Activated B cell treated with CpG ODN at 0.5 μM for 24 hours (primary cell): ENCODE data around the gene FOXD2. TPM values are rescaled to one million over a fixed set of nuclear protein-coding genes. Genes with fewer than 3 reads are reported as not detected.

Experiments used
- ATAC-seq: fragments of 200-7000 bp; cut with Tn5 transposase; one replicate; pipeline ENCODE4 v1.10.0; 2021; ENCODE audit warnings: low read depth, mild to moderate bottlenecking, moderate library complexity
- CTCF ChIA-PET: fragments of 350-600 bp; sonication (Branson Sonifier 250); formaldehyde crosslinking; loops from one replicate; lab custom pipeline; 2021; ENCODE audit warnings: antibody characterized with exemption; lab: Charles Lee
- POLR2A ChIA-PET: fragments of 350-600 bp; sonication (Branson Sonifier 250); formaldehyde crosslinking; loops from one replicate; lab custom pipeline; 2021; ENCODE audit warnings: antibody characterized with exemption; lab: Charles Lee
- DNase-seq: peaks from one replicate; pipeline ENCODE4 v3.0.0; 2022
- H3K27ac Mint-ChIP-seq: one replicate; pipeline ENCODE4 v1.8.0; 2020; ENCODE audit warnings: mixed read lengths
- H3K27me3 Mint-ChIP-seq: one replicate; pipeline ENCODE4 v1.8.0; 2021; ENCODE audit warnings: mixed read lengths
- H3K36me3 Mint-ChIP-seq: one replicate; pipeline ENCODE4 v1.8.0; 2021; ENCODE audit warnings: low read depth, mixed read lengths
- H3K4me1 Mint-ChIP-seq: one replicate; pipeline ENCODE4 v1.8.0; 2021; ENCODE audit warnings: mixed read lengths
- H3K4me3 Mint-ChIP-seq: one replicate; pipeline ENCODE4 v1.8.0; 2020; ENCODE audit warnings: mild to moderate bottlenecking, mixed read lengths
- H3K9me3 Mint-ChIP-seq: one replicate; pipeline ENCODE4 v1.8.0; 2020; ENCODE audit warnings: mixed read lengths
- intact Hi-C: fragments of 100-400 bp; cut with micrococcal nuclease; formaldehyde crosslinking; loops from one replicate; pipeline ENCODE4 v1.15.1; 2024
- total RNA-seq: library from RNA; stranded (reverse); gene quantifications from 2 replicates; pipeline ENCODE4 v1.2.3, GENCODE V29; 2022
- TF ChIP-seq, protein P1 (sequence below): fragments of 200-600 bp; IDR thresholded peaks from one replicate; pipeline ENCODE4 v1.8.0; 2022; ENCODE audit warnings: antibody characterized with exemption, mild to moderate bottlenecking

Gene FOXD2
- total RNA-seq, 1 donor from 2014 or later: 0.20 TPM

GRCh38 chr1:47460040-47460439 is 22.2 kb downstream of the FOXD2 start:
- Mint-ChIP-seq H3K4me3 (no peak overlapping the region), H3K4me1 (no peaks in the 10 kb centered on the region), H3K27ac (no peak overlapping the region), H3K27me3 (peaks cover 48% of the 10 kb centered on the region), H3K36me3 (no peaks in the 10 kb centered on the region), H3K9me3 (no peaks in the 10 kb centered on the region)
- ChIA-PET POLR2A (no interaction called here), CTCF (no interaction called here)
- TF ChIP-seq, protein P1, sequence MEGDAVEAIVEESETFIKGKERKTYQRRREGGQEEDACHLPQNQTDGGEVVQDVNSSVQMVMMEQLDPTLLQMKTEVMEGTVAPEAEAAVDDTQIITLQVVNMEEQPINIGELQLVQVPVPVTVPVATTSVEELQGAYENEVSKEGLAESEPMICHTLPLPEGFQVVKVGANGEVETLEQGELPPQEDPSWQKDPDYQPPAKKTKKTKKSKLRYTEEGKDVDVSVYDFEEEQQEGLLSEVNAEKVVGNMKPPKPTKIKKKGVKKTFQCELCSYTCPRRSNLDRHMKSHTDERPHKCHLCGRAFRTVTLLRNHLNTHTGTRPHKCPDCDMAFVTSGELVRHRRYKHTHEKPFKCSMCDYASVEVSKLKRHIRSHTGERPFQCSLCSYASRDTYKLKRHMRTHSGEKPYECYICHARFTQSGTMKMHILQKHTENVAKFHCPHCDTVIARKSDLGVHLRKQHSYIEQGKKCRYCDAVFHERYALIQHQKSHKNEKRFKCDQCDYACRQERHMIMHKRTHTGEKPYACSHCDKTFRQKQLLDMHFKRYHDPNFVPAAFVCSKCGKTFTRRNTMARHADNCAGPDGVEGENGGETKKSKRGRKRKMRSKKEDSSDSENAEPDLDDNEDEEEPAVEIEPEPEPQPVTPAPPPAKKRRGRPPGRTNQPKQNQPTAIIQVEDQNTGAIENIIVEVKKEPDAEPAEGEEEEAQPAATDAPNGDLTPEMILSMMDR: no peak
- no peak for DNase-seq
- ATAC-seq: no peak
- intact Hi-C loops: no loop called here

DNA sequence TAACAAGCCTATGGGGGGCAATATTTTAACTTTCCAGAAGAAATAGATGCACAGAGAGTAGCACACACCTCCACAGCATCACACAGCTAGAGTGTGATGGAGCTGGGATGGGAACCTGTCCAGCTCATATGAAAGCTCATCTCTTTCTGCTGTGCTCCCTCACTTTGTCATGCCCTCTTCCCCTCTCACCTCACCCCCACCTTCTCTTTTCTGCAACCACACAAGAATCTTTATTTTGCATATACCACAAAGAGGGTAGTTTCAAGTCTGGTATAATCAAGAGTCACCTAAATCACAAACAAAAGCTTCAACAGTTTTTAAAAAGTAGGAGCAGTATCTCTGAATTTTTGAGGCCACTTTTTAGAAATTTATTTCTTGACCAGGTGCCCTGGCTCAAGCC is 22.6 kb downstream of the FOXD2 start:
- no peak overlapping the region for H3K27ac Mint-ChIP-seq
- no peak for DNase-seq
- intact Hi-C loops: no loop called here
- CTCF ChIA-PET: no interaction called here
- no peak for ATAC-seq
- H3K9me3 Mint-ChIP-seq: no peaks in the 10 kb centered on the region
- H3K27me3 Mint-ChIP-seq: peaks cover 44% of the 10 kb centered on the region
- no peaks in the 10 kb centered on the region for H3K36me3 Mint-ChIP-seq
- POLR2A ChIA-PET: no interaction called here
- TF ChIP-seq, protein P1: no peak
- H3K4me1 Mint-ChIP-seq: no peaks in the 10 kb centered on the region
- no peak overlapping the region for H3K4me3 Mint-ChIP-seq

GRCh38 chr1:47465605-47466004 is 27.8 kb downstream of the FOXD2 start:
- Mint-ChIP-seq H3K36me3 (no peaks in the 10 kb centered on the region), H3K9me3 (no peaks in the 10 kb centered on the region), H3K27me3 (peaks cover 31% of the 10 kb centered on the region), H3K4me3 (no peak overlapping the region), H3K27ac (no peak overlapping the region), H3K4me1 (no peaks in the 10 kb centered on the region)
- DNase-seq: no peak
- no peak for ATAC-seq
- intact Hi-C loops: no loop called here
- ChIA-PET CTCF (no interaction called here), POLR2A (no interaction called here)
- TF ChIP-seq, protein P1: no peak

- no peak for DNase-seq
- Mint-ChIP-seq H3K4me1 (no peaks in the 10 kb centered on the region), H3K27ac (no peak overlapping the region), H3K4me3 (no peak overlapping the region), H3K36me3 (no peaks in the 10 kb centered on the region), H3K9me3 (no peaks in the 10 kb centered on the region), H3K27me3 (peaks cover 17% of the 10 kb centered on the region)
- ATAC-seq: no peak
- CTCF ChIA-PET: no interaction called here
- POLR2A ChIA-PET: no interaction called here
- intact Hi-C loops: no loop called here
- TF ChIP-seq, protein P1: no peak
These were observed 31.0 kb downstream of the FOXD2 start for GRCh38 chr1:47468709-47469389.

DNA sequence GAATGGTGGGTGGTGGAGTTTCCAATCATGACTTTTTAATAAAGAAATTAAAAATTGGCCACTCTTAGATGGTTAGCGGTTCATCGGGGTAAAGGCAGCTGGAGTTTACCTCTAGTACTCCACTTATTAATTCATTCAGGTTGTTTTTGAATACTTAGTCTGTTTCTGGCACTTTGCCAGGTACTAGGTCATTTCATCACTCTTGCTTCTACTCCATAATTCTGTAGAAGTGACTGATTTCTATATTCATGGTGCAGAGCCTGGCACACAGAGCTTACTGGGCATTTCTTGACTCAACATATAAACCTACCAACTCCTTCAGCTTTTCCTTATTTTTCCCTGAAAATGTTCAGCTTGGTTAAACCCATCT is 31.5 kb downstream of the FOXD2 start:
- H3K9me3 Mint-ChIP-seq: no peaks in the 10 kb centered on the region
- H3K4me3 Mint-ChIP-seq: no peak overlapping the region
- ATAC-seq: no peak
- H3K36me3 Mint-ChIP-seq: no peaks in the 10 kb centered on the region
- DNase-seq: no peak
- intact Hi-C loops: no loop called here
- POLR2A ChIA-PET: no interaction called here
- TF ChIP-seq, protein P1: no peak
- peaks cover 17% of the 10 kb centered on the region for H3K27me3 Mint-ChIP-seq
- CTCF ChIA-PET: no interaction called here
- H3K27ac Mint-ChIP-seq: no peak overlapping the region
- H3K4me1 Mint-ChIP-seq: no peaks in the 10 kb centered on the region
